Measurements from ENCODE around the gene TRIM38.

TRIM38 gene

DNA sequence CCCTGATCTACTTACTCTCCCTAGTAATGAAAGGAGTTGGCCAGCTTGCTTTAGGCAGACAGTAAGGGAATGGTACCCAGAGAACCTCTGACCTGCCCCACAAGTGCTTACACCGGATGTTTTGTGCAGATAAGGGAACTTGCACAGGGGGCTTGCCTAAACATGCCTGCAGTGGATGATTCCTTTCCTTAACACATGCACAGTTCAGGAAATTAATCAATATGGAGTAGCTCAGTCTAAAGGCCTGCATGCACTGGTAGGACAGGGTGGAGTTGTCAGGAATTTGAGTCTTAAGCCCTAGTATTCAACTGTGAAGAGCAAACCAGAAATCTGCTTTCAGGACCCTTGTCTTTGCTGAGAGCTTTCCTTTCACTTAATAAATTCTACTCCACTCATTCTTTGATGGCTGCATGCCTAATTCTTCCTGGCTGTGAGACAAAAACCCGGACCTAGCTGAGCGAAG is 3.9 kb upstream of the TRIM38 start:
- TF ChIP-seq, protein P1, sequence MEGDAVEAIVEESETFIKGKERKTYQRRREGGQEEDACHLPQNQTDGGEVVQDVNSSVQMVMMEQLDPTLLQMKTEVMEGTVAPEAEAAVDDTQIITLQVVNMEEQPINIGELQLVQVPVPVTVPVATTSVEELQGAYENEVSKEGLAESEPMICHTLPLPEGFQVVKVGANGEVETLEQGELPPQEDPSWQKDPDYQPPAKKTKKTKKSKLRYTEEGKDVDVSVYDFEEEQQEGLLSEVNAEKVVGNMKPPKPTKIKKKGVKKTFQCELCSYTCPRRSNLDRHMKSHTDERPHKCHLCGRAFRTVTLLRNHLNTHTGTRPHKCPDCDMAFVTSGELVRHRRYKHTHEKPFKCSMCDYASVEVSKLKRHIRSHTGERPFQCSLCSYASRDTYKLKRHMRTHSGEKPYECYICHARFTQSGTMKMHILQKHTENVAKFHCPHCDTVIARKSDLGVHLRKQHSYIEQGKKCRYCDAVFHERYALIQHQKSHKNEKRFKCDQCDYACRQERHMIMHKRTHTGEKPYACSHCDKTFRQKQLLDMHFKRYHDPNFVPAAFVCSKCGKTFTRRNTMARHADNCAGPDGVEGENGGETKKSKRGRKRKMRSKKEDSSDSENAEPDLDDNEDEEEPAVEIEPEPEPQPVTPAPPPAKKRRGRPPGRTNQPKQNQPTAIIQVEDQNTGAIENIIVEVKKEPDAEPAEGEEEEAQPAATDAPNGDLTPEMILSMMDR (IDR thresholded peaks at IDR 0.05), result no peak
- Histone ChIP-seq H3K36me3 (no peaks in the 10 kb centered on the region), H3K27ac (no peak overlapping the region), H3K9me3 (peaks cover 0 to 3% (median 0%) of the 10 kb centered on the region in 3 donors), H3K4me3 (no peak overlapping the region), H3K27me3 (no peaks in the 10 kb centered on the region), H3K4me1 (peaks cover 0 to 15% (median 10%) of the 10 kb centered on the region in 4 donors)
- intact Hi-C loops (cut with DNase I; ENCODE audit: low total_unique reads), result no loop called here
- no peak for DNase-seq

DNA sequence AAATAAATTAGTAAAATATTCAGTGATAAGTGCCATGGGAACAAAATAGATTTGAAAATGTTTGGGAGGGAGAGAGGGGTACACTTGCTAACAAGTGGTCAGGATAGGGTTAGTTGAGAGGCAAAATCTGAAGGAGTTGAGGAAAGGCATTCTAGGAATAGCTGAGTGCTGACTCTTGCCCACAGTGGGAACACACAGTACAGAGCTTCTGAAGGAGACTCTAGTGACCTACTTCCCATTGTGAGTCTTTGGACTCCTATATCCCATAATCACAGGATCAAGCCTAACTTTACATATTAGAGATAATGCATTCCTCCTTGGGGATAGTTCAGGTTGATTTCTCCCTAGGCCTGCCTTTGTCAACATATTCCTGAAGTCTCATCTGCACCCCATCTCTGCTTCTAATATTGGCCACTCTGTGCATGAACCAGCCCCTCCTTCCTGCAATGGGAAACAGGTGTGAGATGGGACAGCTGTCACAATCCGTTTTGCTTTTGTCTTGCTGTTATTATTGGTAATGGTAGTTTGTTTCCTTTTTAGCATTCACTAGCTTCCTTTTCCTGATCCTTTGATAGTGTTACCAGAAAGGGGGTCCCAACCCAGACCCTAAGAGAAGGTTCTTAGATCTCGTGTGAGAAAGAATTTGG is 2.6 kb upstream of the TRIM38 start:
- H3K9me3 ChIP-seq, result peaks cover 0 to 3% (median 0%) of the 10 kb centered on the region in 3 donors
- no peak overlapping the region for H3K27ac ChIP-seq
- peaks cover 0 to 28% (median 21%) of the 10 kb centered on the region in 4 donors for H3K4me1 ChIP-seq
- no peak for DNase-seq
- no peak overlapping the region for H3K4me3 ChIP-seq
- no peaks in the 10 kb centered on the region for H3K27me3 ChIP-seq
- intact Hi-C loops (cut with DNase I; ENCODE audit: low total_unique reads), result no loop called here
- H3K36me3 ChIP-seq, result peaks cover 0 to 3% (median 0%) of the 10 kb centered on the region in 3 donors
- TF ChIP-seq, protein P1 (IDR thresholded peaks at IDR 0.05), result no peak

DNA sequence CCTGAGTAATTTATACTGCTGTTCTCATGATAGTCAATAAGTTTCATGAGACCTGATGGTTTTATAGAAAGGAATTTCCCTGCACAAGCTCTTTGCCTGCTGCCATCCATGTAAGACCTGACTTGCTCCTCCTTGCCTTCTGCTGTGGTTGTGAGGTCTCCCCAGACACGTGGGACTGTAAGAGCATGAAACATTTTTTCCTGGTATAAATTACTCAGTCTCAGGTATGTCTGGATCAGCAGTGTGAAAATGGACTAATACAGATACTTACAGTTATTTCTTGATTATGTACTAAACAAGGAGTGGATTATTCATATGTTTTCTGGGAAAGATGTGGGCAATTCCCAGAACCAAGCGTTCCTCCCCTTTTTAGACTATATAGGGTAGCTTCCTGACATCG is 1.9 kb upstream of the TRIM38 start:
- H3K9me3 ChIP-seq, result peaks cover 0 to 3% (median 0%) of the 10 kb centered on the region in 3 donors
- intact Hi-C loops (cut with DNase I; ENCODE audit: low total_unique reads), result no loop called here
- DNase-seq, result no peak
- H3K4me3 ChIP-seq, result no peak overlapping the region
- peaks cover 0 to 35% (median 28%) of the 10 kb centered on the region in 4 donors for H3K4me1 ChIP-seq
- peaks cover 0 to 8% (median 0%) of the 10 kb centered on the region in 3 donors for H3K36me3 ChIP-seq
- H3K27ac ChIP-seq, result peak overlapping the region in 1 of 2 donors; percentile 93
- H3K27me3 ChIP-seq, result no peaks in the 10 kb centered on the region
- TF ChIP-seq, protein P1 (IDR thresholded peaks at IDR 0.05), result no peak

DNA sequence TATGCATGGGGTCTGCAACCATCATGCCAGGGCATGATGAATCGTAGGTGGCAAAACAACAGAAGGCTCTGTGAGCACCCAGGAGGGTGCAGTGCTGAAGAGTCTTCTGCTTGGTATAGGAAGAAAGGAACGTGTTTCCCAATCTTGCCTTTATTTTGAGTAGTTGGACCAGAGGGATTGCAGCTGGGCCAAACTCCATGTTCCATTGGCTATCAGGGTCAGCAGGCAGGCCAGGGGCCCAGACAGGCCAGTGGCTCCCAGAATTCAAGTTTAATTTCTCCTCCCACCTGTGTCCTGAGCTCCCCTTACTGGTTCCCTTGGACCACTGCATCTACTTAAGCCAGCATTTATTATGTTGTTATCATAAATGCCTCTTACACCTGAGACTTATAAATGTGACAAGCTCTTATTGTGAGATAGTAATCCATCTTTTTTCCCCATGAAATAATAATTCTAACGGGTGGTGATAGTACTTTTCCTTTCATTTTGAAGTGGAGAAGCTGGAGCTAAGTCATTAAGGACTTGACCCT is 918 bp upstream of the TRIM38 start:
- no peaks in the 10 kb centered on the region for H3K27me3 ChIP-seq
- H3K4me1 ChIP-seq, result peaks cover 0 to 45% (median 38%) of the 10 kb centered on the region in 4 donors
- peak overlapping the region; percentile 61 to 73 for H3K4me3 ChIP-seq
- TF ChIP-seq, protein P1 (IDR thresholded peaks at IDR 0.05), result no peak
- H3K9me3 ChIP-seq, result peaks cover 0 to 3% (median 0%) of the 10 kb centered on the region in 3 donors
- peak in 1 of 2 donors; percentile 22 for DNase-seq
- intact Hi-C loops (cut with DNase I; ENCODE audit: low total_unique reads), result no loop called here
- H3K27ac ChIP-seq, result peak overlapping the region; percentile 93 to 95
- peaks cover 4 to 17% (median 9%) of the 10 kb centered on the region in 3 donors for H3K36me3 ChIP-seq

DNA sequence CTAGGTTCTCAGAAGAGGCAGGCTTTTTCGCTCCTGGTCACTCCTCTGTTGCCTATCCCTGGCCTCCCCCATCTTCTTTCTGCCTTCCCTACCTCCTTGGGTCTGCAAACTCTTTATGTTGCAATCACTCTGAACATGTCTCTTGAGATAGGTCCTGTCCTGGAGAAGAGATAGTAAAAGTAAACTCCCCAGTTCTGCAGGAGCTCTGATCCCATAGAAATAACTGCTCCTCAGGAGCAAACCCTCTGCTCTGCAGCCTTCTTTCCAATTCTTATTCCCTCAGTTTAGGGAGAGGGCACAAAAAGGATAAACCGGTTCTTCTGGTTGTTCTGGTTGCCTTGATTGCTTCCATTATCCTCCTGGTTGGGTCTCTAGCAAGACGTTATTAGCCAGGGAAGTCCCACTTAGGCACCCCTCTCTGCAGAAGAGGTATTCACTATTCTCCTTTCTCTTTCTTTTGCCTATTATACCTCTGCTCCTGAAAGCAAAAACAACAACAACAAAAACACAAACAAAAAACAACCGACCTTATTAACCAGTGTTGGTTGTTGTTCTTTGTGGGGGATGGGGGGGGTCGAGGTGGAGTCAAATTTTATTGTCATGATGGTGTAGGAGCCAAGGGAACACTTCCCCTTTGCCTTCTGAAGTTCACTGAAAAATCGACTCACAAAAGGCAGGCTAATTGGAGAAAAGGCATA is 973 bp downstream of the TRIM38 start:
- TF ChIP-seq, protein P1 (IDR thresholded peaks at IDR 0.05), result no peak
- intact Hi-C loops (cut with DNase I; ENCODE audit: low total_unique reads), result no loop called here
- Histone ChIP-seq H3K27ac (peak overlapping the region; percentile 93 to 95), H3K36me3 (peaks cover 7 to 22% (median 19%) of the 10 kb centered on the region in 3 donors), H3K27me3 (no peaks in the 10 kb centered on the region), H3K9me3 (peaks cover 0 to 3% (median 0%) of the 10 kb centered on the region in 3 donors), H3K4me1 (peaks cover 0 to 64% (median 52%) of the 10 kb centered on the region in 4 donors), H3K4me3 (peak overlapping the region; percentile 61 to 73)
- no peak for DNase-seq
